ENCODE measurements around the gene MYNN. TPM values are rescaled to one million over a fixed set of nuclear protein-coding genes. Genes with fewer than 3 reads are reported as not detected.

MYNN gene
- total RNA-seq, 1 experiment from 2014 or later: 20.4 TPM

GRCh38 chr3:169787120-169787519 lies 13.9 kb downstream of the MYNN start:
- Mint-ChIP-seq H3K36me3 (ENCODE audit: insufficient read depth, unreplicated experiment) (peaks cover 62% of the 10 kb centered on the region), H3K9me3 (ENCODE audit: unreplicated experiment) (no peaks in the 10 kb centered on the region), H3K27ac (ENCODE audit: low read depth, unreplicated experiment) (no peak overlapping the region), H3K4me3 (ENCODE audit: unreplicated experiment) (no peak overlapping the region), H3K4me1 (ENCODE audit: insufficient read depth, unreplicated experiment) (no peaks in the 10 kb centered on the region), H3K27me3 (ENCODE audit: insufficient read depth, unreplicated experiment) (no peaks in the 10 kb centered on the region)
- no TSS peak for BruUV-seq (replicated peaks)
- CTCF ChIA-PET: no interaction called here
- TF ChIP-seq, protein P1, sequence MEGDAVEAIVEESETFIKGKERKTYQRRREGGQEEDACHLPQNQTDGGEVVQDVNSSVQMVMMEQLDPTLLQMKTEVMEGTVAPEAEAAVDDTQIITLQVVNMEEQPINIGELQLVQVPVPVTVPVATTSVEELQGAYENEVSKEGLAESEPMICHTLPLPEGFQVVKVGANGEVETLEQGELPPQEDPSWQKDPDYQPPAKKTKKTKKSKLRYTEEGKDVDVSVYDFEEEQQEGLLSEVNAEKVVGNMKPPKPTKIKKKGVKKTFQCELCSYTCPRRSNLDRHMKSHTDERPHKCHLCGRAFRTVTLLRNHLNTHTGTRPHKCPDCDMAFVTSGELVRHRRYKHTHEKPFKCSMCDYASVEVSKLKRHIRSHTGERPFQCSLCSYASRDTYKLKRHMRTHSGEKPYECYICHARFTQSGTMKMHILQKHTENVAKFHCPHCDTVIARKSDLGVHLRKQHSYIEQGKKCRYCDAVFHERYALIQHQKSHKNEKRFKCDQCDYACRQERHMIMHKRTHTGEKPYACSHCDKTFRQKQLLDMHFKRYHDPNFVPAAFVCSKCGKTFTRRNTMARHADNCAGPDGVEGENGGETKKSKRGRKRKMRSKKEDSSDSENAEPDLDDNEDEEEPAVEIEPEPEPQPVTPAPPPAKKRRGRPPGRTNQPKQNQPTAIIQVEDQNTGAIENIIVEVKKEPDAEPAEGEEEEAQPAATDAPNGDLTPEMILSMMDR (IDR thresholded peaks at IDR 0.05; ENCODE audit: unreplicated experiment): no peak
- intact Hi-C loops (cut with micrococcal nuclease): no loop called here
- no peak for DNase-seq (ENCODE audit: unreplicated experiment)
- POLR2A ChIA-PET: interaction anchor here (0.7 kb wide), 1 partner anchor 368 kb away, joined by 3 read pairs; no protein-coding TSS in a partner anchor

DNA sequence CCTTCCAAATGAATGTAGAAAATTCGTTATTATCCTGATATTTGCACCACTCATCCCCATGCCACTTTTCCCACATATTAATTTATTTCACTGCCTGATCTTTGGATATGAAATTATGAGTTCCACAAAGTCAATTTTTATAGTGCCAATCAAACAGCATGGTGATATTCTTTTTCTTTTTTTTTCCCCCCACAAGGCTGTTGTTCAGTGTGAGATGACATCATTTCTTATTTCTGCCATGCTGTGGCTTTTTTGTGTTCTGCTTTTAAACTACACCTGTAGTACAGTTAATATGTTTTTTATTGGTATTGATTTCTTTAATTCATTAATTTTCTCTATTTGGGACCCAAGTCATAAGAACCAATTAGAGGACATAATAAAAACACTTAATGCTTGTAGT lies 14.6 kb downstream of the MYNN start:
- TF ChIP-seq, protein P1 (IDR thresholded peaks at IDR 0.05; ENCODE audit: unreplicated experiment): no peak
- Mint-ChIP-seq H3K27me3 (ENCODE audit: insufficient read depth, unreplicated experiment) (no peaks in the 10 kb centered on the region), H3K4me3 (ENCODE audit: unreplicated experiment) (no peak overlapping the region), H3K4me1 (ENCODE audit: insufficient read depth, unreplicated experiment) (no peaks in the 10 kb centered on the region), H3K27ac (ENCODE audit: low read depth, unreplicated experiment) (no peak overlapping the region), H3K9me3 (ENCODE audit: unreplicated experiment) (no peaks in the 10 kb centered on the region), H3K36me3 (ENCODE audit: insufficient read depth, unreplicated experiment) (peaks cover 56% of the 10 kb centered on the region)
- ChIA-PET POLR2A (no interaction called here), CTCF (no interaction called here)
- DNase-seq (ENCODE audit: unreplicated experiment): no peak
- intact Hi-C loops (cut with micrococcal nuclease): no loop called here
- no TSS peak for BruUV-seq (replicated peaks)

GRCh38 chr3:169790219-169790618 lies 17.0 kb downstream of the MYNN start:
- Mint-ChIP-seq H3K9me3 (ENCODE audit: unreplicated experiment) (no peaks in the 10 kb centered on the region), H3K27me3 (ENCODE audit: insufficient read depth, unreplicated experiment) (no peaks in the 10 kb centered on the region), H3K27ac (ENCODE audit: low read depth, unreplicated experiment) (no peak overlapping the region), H3K4me3 (ENCODE audit: unreplicated experiment) (no peak overlapping the region), H3K36me3 (ENCODE audit: insufficient read depth, unreplicated experiment) (peaks cover 45% of the 10 kb centered on the region), H3K4me1 (ENCODE audit: insufficient read depth, unreplicated experiment) (no peaks in the 10 kb centered on the region)
- ChIA-PET POLR2A (interaction anchor here (1.4 kb wide), 1 partner anchor 16 kb away, joined by 3 read pairs; no protein-coding TSS in a partner anchor), CTCF (interaction anchor here (0.6 kb wide), 1 partner anchor 36 kb away, joined by 3 read pairs; no protein-coding TSS in a partner anchor)
- intact Hi-C loops (cut with micrococcal nuclease): no loop called here
- DNase-seq (ENCODE audit: unreplicated experiment): no peak
- TF ChIP-seq, protein P1 (IDR thresholded peaks at IDR 0.05; ENCODE audit: unreplicated experiment): no peak
- BruUV-seq (replicated peaks): no TSS peak

- BruUV-seq (replicated peaks): no TSS peak
- H3K9me3 Mint-ChIP-seq (ENCODE audit: unreplicated experiment): no peaks in the 10 kb centered on the region
- no peaks in the 10 kb centered on the region for H3K27me3 Mint-ChIP-seq (ENCODE audit: insufficient read depth, unreplicated experiment)
- intact Hi-C loops (cut with micrococcal nuclease): no loop called here
- ChIA-PET CTCF (interaction anchor here (0.6 to 0.7 kb wide), 2 partner anchors 14 to 35 kb away, joined by 3 read pairs; no protein-coding TSS in a partner anchor), POLR2A (interaction anchor here (0.6 to 1.4 kb wide), 3 partner anchors 10 to 224 kb away, joined by 3 read pairs; no protein-coding TSS in a partner anchor)
- H3K4me1 Mint-ChIP-seq (ENCODE audit: insufficient read depth, unreplicated experiment): no peaks in the 10 kb centered on the region
- H3K4me3 Mint-ChIP-seq (ENCODE audit: unreplicated experiment): no peak overlapping the region
- peak overlapping the region; percentile 14 for H3K27ac Mint-ChIP-seq (ENCODE audit: low read depth, unreplicated experiment)
- no peak for DNase-seq (ENCODE audit: unreplicated experiment)
- peaks cover 39% of the 10 kb centered on the region for H3K36me3 Mint-ChIP-seq (ENCODE audit: insufficient read depth, unreplicated experiment)
- TF ChIP-seq, protein P1 (IDR thresholded peaks at IDR 0.05; ENCODE audit: unreplicated experiment): no peak
Observed at GRCh38 chr3:169790687-169791429, 17.7 kb downstream of the MYNN start.
